ENCODE data around the gene CDK19.

GRCh38 chr6:110690106-110690654 lies 125.1 kb downstream of the CDK19 start:
- TF ChIP-seq TARDBP (IDR thresholded peaks at IDR 0.05) (no peak), FOXA1 (IDR thresholded peaks at IDR 0.05) (no peak), SUZ12 (IDR thresholded peaks at IDR 0.05) (no peak)

Data from HEK293T (cell line).